Activated naive CD4-positive, alpha-beta T cell treated with anti-CD3 and anti-CD28 coated beads, Interleukin-2, amount 10 ng/mL, durations not matched to agents 7 days and 5 days (primary cell): Measurements from ENCODE around the gene KAZN.

Experiments
- CTCF ChIA-PET: fragments of 350-600 bp; sonication (Branson Sonifier 250); formaldehyde crosslinking; loops from one replicate; lab custom pipeline; 2021; ENCODE audit warnings: antibody characterized with exemption; lab: Charles Lee
- DNase-seq: peaks from one replicate; pipeline ENCODE4 v3.0.0-alpha.2; 2020
- H3K27ac Mint-ChIP-seq: one replicate; pipeline ENCODE4 v1.8.0; 2021; ENCODE audit warnings: mild to moderate bottlenecking, moderate library complexity, mixed read lengths
- H3K27me3 Mint-ChIP-seq: one replicate; pipeline ENCODE4 v1.8.0; 2021; ENCODE audit warnings: mild to moderate bottlenecking, mixed read lengths
- H3K36me3 Mint-ChIP-seq: one replicate; pipeline ENCODE4 v1.8.0; 2021; ENCODE audit warnings: mixed read lengths
- H3K4me1 Mint-ChIP-seq: one replicate; pipeline ENCODE4 v1.8.0; 2021; ENCODE audit warnings: mixed read lengths
- H3K4me3 Mint-ChIP-seq: one replicate; pipeline ENCODE4 v1.8.0; 2021; ENCODE audit warnings: mild to moderate bottlenecking, moderate library complexity, mixed read lengths
- H3K9me3 Mint-ChIP-seq: one replicate; pipeline ENCODE4 v1.8.0; 2021; ENCODE audit warnings: mixed read lengths

The KAZN gene

DNA sequence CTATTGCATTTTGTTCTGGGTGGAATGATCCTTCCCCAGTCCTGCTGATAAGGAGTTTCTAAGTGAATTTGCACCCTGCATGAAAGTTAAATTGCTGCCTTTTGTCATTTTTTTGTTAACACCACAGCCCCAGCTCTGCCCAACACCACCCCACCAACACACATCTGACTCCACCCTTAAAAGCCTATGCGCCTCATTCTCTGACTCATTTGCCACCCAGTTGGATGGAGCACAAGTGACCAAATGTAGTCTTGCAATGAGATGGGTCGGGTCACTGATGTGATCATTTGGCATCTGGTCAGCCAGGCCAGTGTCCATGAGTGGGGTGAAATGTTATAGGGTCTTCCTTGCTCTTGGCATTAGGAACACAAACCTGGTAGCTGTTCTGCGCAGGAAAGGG lies 256.8 kb downstream of the KAZN start:
- CTCF ChIA-PET = no interaction called here
- Mint-ChIP-seq H3K4me3 (no peak overlapping the region), H3K27me3 (no peaks in the 10 kb centered on the region), H3K36me3 (no peaks in the 10 kb centered on the region), H3K27ac (no peak overlapping the region), H3K9me3 (no peaks in the 10 kb centered on the region), H3K4me1 (no peaks in the 10 kb centered on the region)
- DNase-seq = no peak

DNA sequence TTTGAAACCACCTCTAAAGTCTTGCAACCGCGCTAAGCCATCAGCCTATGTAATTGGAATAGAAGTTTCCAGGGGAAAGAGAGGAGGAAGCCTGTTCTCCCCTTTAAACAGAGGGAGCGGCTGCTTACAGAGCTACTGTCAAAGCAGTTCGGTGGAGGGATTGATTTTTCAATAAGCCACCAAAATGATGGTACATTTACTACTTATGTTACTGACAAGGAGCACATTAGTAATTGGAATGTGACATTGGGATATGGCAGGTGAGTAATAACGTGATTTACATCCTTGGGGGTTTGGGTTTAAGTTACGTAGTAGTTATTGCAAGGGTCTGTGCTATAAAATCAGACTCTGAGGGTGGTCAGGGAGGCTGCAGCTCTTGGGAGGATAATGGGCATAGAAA lies 257.3 kb downstream of the KAZN start:
- CTCF ChIA-PET = no interaction called here

GRCh38 chr1:14857436-14858195 lies 259.1 kb downstream of the KAZN start:
- Mint-ChIP-seq H3K36me3 (no peaks in the 10 kb centered on the region), H3K4me1 (no peaks in the 10 kb centered on the region), H3K27ac (no peak overlapping the region), H3K27me3 (no peaks in the 10 kb centered on the region), H3K4me3 (no peak overlapping the region), H3K9me3 (no peaks in the 10 kb centered on the region)
- DNase-seq = no peak
- CTCF ChIA-PET = no interaction called here

More for the DNA sequence above, 257.3 kb downstream of the KAZN start:
- Mint-ChIP-seq H3K27ac (no peak overlapping the region), H3K27me3 (no peaks in the 10 kb centered on the region), H3K36me3 (no peaks in the 10 kb centered on the region), H3K9me3 (no peaks in the 10 kb centered on the region), H3K4me3 (no peak overlapping the region), H3K4me1 (no peaks in the 10 kb centered on the region)
- no peak for DNase-seq

GRCh38 chr1:14862114-14862771 lies 263.8 kb downstream of the KAZN start:
- CTCF ChIA-PET = interaction anchor here (0.6 kb wide), 1 partner anchor 179 kb away, joined by 3 read pairs; no protein-coding TSS in a partner anchor

DNA sequence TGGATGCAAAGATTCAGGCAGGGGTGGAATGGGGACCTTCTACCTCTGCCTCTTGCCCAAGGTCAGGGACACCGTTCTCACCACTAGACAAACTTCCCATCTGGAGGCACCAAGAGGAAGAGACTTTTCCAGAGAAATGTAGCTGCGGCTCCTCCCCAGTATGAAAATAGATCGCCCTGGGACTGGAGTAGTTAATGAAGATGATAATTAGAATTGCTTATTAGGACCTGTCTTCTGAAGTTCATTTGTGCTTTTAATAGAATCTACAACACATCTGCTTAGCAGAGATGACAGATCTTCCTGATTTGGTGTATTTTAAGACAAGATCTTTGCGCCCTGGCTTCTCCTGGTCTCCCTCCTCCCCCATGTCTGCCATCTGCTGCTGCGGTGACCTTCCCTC lies 266.6 kb downstream of the KAZN start:
- CTCF ChIA-PET = no interaction called here
- no peaks in the 10 kb centered on the region for H3K9me3 Mint-ChIP-seq
- no peak for DNase-seq
- no peak overlapping the region for H3K27ac Mint-ChIP-seq
- H3K4me3 Mint-ChIP-seq = no peak overlapping the region
- H3K27me3 Mint-ChIP-seq = no peaks in the 10 kb centered on the region
- no peaks in the 10 kb centered on the region for H3K36me3 Mint-ChIP-seq
- H3K4me1 Mint-ChIP-seq = no peaks in the 10 kb centered on the region

More at GRCh38 chr1:14862114-14862771, 263.8 kb downstream of the KAZN start:
- DNase-seq = no peak
- H3K27ac Mint-ChIP-seq = no peak overlapping the region
- no peak overlapping the region for H3K4me3 Mint-ChIP-seq
- no peaks in the 10 kb centered on the region for H3K4me1 Mint-ChIP-seq
- H3K36me3 Mint-ChIP-seq = no peaks in the 10 kb centered on the region
- H3K9me3 Mint-ChIP-seq = no peaks in the 10 kb centered on the region
- H3K27me3 Mint-ChIP-seq = no peaks in the 10 kb centered on the region

DNA sequence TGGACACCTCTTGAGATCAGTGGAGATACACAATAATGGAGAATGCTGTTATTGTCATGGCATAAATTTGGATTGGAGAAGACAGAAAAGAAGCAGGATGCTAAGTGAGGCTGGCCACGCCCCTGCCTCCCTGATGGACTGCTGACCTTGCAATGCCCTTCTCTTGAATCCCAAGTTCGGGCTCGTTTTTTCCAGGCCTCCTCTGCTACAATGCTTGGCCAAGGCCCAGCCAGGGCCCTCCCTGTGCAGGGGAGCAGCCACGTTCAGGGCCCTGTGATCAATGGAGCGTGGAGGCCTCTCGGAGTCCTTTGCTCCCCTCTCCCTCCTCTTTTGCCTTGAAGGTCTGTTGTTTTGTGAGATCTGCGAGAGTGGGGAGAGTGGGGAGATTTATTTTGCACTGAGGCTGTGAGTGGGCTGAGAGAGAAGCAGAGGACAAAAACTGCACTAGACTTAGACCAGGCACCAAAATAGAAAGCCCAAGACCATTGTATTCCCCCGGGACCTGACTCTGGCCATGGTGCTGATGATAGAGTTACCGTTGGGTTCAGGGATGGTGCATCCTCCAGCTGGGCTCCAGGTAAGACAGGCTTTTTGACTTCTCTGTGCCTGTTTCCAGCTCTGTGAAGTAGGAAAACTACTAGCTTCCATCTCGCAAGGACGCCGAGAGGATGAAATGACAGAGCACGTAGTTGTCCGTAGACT lies 268.6 kb downstream of the KAZN start:
- CTCF ChIA-PET = no interaction called here
- DNase-seq = no peak
- no peaks in the 10 kb centered on the region for H3K36me3 Mint-ChIP-seq
- H3K4me1 Mint-ChIP-seq = no peaks in the 10 kb centered on the region
- H3K27ac Mint-ChIP-seq = no peak overlapping the region
- H3K4me3 Mint-ChIP-seq = no peak overlapping the region
- H3K27me3 Mint-ChIP-seq = no peaks in the 10 kb centered on the region
- no peaks in the 10 kb centered on the region for H3K9me3 Mint-ChIP-seq

GRCh38 chr1:14869187-14869586 lies 270.7 kb downstream of the KAZN start:
- H3K27me3 Mint-ChIP-seq = no peaks in the 10 kb centered on the region
- CTCF ChIA-PET = no interaction called here
- no peaks in the 10 kb centered on the region for H3K36me3 Mint-ChIP-seq
- H3K4me1 Mint-ChIP-seq = no peaks in the 10 kb centered on the region
- no peak overlapping the region for H3K4me3 Mint-ChIP-seq
- no peak for DNase-seq
- no peaks in the 10 kb centered on the region for H3K9me3 Mint-ChIP-seq
- H3K27ac Mint-ChIP-seq = no peak overlapping the region

DNA sequence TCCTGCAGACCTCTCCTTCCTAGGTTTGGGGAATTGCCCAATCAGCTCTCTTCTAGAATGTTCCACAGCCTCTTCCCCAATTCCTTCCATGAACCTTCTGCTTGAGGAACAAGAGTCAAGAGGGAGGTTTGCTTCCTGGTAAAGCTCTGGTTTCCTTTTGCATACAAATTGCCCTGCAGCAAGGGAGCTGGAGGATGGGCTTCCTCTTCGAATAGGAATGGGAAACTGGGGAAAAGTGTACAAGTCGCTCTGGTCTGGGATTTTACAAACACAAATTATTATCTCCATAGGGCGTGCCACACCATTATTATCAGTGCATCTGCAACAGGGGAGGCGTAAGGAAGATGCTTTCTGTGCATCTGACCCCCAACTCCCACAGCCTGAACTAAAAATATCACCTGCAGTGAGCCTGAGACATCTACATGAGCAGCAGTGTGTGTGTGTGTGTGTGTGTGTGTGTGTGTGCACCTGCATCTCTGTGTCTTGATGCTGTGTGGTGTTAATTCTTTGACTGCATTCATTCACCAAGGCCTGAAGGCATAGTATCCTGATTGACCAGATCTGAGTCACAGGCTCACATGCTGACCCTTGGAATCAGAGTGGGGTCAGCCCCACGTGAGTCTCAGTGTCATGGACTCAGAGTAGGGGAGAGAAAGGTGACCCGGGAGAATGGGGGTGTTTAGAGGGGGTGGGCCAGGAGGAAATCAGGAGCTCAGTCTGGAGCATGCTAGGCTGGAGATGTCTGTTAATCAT lies 272.9 kb downstream of the KAZN start:
- Mint-ChIP-seq H3K27me3 (peaks cover 5% of the 10 kb centered on the region), H3K4me3 (no peak overlapping the region), H3K27ac (no peak overlapping the region), H3K4me1 (no peaks in the 10 kb centered on the region), H3K9me3 (no peaks in the 10 kb centered on the region), H3K36me3 (no peaks in the 10 kb centered on the region)
- DNase-seq = no peak
- CTCF ChIA-PET = no interaction called here

DNA sequence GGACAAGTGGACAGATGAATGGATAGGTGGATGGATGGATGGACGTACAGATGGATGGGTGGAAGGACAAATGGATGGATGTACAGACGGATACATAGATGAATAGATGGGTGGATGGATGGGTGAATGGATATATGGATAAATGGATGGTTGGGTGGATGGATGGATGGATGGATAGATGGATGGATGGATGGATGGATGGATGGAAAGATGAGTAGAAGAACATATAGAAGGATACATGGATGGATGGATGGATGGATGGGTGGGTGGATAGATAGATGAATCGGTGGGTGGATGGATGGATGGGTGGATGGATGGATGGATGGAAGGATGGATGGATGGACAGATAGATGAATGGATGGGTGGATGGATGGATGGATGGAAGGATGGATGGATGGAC lies 274.3 kb downstream of the KAZN start:
- no peak for DNase-seq
- Mint-ChIP-seq H3K36me3 (no peaks in the 10 kb centered on the region), H3K27ac (no peak overlapping the region), H3K9me3 (no peaks in the 10 kb centered on the region), H3K4me3 (no peak overlapping the region), H3K4me1 (no peaks in the 10 kb centered on the region), H3K27me3 (peaks cover 5% of the 10 kb centered on the region)
- CTCF ChIA-PET = no interaction called here

- H3K4me3 Mint-ChIP-seq = no peak overlapping the region
- H3K27me3 Mint-ChIP-seq = peaks cover 5% of the 10 kb centered on the region
- no peak overlapping the region for H3K27ac Mint-ChIP-seq
- no peaks in the 10 kb centered on the region for H3K4me1 Mint-ChIP-seq
- H3K9me3 Mint-ChIP-seq = no peaks in the 10 kb centered on the region
- H3K36me3 Mint-ChIP-seq = no peaks in the 10 kb centered on the region
- CTCF ChIA-PET = no interaction called here
- no peak for DNase-seq
These were observed 275.2 kb downstream of the KAZN start for GRCh38 chr1:14873677-14874076.

- peaks cover 5% of the 10 kb centered on the region for H3K27me3 Mint-ChIP-seq
- H3K9me3 Mint-ChIP-seq = no peaks in the 10 kb centered on the region
- CTCF ChIA-PET = no interaction called here
- no peak overlapping the region for H3K4me3 Mint-ChIP-seq
- H3K4me1 Mint-ChIP-seq = no peaks in the 10 kb centered on the region
- H3K27ac Mint-ChIP-seq = no peak overlapping the region
- no peak for DNase-seq
- H3K36me3 Mint-ChIP-seq = no peaks in the 10 kb centered on the region
These were observed 277.3 kb downstream of the KAZN start for GRCh38 chr1:14875524-14876509.

- no peak for DNase-seq
- Mint-ChIP-seq H3K4me3 (no peak overlapping the region), H3K9me3 (no peaks in the 10 kb centered on the region), H3K36me3 (no peaks in the 10 kb centered on the region), H3K27ac (no peak overlapping the region), H3K4me1 (no peaks in the 10 kb centered on the region), H3K27me3 (peaks cover 5% of the 10 kb centered on the region)
- CTCF ChIA-PET = no interaction called here
These were observed 278.3 kb downstream of the KAZN start for GRCh38 chr1:14876747-14877146.

DNA sequence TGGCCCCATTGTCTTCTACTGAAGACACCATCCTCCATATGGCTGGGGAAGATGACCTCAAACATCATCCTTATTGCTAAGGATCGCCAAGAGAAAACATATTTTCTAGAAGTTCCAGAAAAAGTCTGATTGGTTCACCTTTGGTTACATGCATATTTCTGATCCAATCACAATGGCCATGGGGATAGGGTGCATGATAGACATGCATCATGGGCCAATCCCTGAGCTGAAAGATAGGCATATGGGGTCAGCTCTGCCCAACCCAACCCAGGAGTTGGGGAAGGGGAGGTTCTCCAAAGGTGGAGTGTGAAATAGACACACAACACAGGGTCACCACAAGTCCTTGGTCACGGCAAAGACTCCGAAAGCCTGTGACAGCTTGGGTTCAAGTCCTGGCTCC lies 278.7 kb downstream of the KAZN start:
- no peak overlapping the region for H3K27ac Mint-ChIP-seq
- CTCF ChIA-PET = no interaction called here
- no peak for DNase-seq
- H3K36me3 Mint-ChIP-seq = no peaks in the 10 kb centered on the region
- H3K27me3 Mint-ChIP-seq = peaks cover 5% of the 10 kb centered on the region
- no peaks in the 10 kb centered on the region for H3K9me3 Mint-ChIP-seq
- H3K4me3 Mint-ChIP-seq = no peak overlapping the region
- no peaks in the 10 kb centered on the region for H3K4me1 Mint-ChIP-seq
